Measurements from ENCODE around the gene FAM200C. TPM values are rescaled to one million over a fixed set of nuclear protein-coding genes. Genes with fewer than 3 reads are reported as not detected.
A peak's percentile ranks its signal among the peaks of the same experiment; 100 is the strongest.

FAM200C gene
- total and polyA plus RNA-seq, 9 of the 15 experiments (the other 6 are each of a cell fraction or from before 2014, with no cell fraction given) = 1.3 to 7.0 (median 1.8) TPM

GRCh38 chr5:160421625-160422258 lies 21.9 kb upstream of the FAM200C start, which contains the start of gene PTTG1 (continued):
- TF ChIP-seq E2F6 (IDR thresholded peaks at IDR 0.05; ENCODE audit: borderline replicate concordance in 1 of 2, extremely low read depth in 1 of 2, insufficient read depth in 1 of 2, insufficient read length in 1 of 2, low read depth in 1 of 2, low read length in 1 of 2, poor library complexity in 1 of 2, severe bottlenecking in 1 of 2) (peak in 1 of 2 experiments; percentile 62), NR2C2 (CRISPR knock-in tag; IDR thresholded peaks at IDR 0.05) (no peak), NR2C2 (tag; IDR thresholded peaks at IDR 0.05) (no peak), RFX5 (IDR thresholded peaks at IDR 0.05; ENCODE audit: low read depth, low read length) (no peak), ARID1B (IDR thresholded peaks at IDR 0.05) (peak; percentile 31; the same call in 1 of the 2 replicates), RCOR1 (IDR thresholded peaks at IDR 0.05; ENCODE audit: borderline replicate concordance in 1 of 2, low read depth in 2 of 2, low read length in 2 of 2) (peak in 1 of 2 experiments; percentile 47; a peak in 1 of 4 replicates), CC2D1A (IDR thresholded peaks at IDR 0.05) (peak; percentile 77), BCOR (IDR thresholded peaks at IDR 0.05) (0 out of 2 replicates have a peak, but pooled peaks have one; percentile 20), ZNF24 (IDR thresholded peaks at IDR 0.05) (no peak), THAP12 (CRISPR knock-in tag; IDR thresholded peaks at IDR 0.05) (0 out of 2 replicates have a peak, but pooled peaks have one; percentile 31), CREB1 (IDR thresholded peaks at IDR 0.05) (peak; percentile 59), CREB1 (CRISPR knock-in tag; IDR thresholded peaks at IDR 0.05) (peak; percentile 58), GATAD2A (IDR thresholded peaks at IDR 0.05) (no peak)
- TF ChIP-seq, protein P1, sequence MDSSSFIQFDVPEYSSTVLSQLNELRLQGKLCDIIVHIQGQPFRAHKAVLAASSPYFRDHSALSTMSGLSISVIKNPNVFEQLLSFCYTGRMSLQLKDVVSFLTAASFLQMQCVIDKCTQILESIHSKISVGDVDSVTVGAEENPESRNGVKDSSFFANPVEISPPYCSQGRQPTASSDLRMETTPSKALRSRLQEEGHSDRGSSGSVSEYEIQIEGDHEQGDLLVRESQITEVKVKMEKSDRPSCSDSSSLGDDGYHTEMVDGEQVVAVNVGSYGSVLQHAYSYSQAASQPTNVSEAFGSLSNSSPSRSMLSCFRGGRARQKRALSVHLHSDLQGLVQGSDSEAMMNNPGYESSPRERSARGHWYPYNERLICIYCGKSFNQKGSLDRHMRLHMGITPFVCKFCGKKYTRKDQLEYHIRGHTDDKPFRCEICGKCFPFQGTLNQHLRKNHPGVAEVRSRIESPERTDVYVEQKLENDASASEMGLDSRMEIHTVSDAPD (CRISPR knock-in tag; IDR thresholded peaks at IDR 0.05) = no peak
- TF ChIP-seq, protein P2, sequence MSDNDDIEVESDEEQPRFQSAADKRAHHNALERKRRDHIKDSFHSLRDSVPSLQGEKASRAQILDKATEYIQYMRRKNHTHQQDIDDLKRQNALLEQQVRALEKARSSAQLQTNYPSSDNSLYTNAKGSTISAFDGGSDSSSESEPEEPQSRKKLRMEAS (CRISPR knock-in tag; IDR thresholded peaks at IDR 0.05) = peak; percentile 49; the same call in 1 of the 2 replicates
- TF ChIP-seq, protein P3, sequence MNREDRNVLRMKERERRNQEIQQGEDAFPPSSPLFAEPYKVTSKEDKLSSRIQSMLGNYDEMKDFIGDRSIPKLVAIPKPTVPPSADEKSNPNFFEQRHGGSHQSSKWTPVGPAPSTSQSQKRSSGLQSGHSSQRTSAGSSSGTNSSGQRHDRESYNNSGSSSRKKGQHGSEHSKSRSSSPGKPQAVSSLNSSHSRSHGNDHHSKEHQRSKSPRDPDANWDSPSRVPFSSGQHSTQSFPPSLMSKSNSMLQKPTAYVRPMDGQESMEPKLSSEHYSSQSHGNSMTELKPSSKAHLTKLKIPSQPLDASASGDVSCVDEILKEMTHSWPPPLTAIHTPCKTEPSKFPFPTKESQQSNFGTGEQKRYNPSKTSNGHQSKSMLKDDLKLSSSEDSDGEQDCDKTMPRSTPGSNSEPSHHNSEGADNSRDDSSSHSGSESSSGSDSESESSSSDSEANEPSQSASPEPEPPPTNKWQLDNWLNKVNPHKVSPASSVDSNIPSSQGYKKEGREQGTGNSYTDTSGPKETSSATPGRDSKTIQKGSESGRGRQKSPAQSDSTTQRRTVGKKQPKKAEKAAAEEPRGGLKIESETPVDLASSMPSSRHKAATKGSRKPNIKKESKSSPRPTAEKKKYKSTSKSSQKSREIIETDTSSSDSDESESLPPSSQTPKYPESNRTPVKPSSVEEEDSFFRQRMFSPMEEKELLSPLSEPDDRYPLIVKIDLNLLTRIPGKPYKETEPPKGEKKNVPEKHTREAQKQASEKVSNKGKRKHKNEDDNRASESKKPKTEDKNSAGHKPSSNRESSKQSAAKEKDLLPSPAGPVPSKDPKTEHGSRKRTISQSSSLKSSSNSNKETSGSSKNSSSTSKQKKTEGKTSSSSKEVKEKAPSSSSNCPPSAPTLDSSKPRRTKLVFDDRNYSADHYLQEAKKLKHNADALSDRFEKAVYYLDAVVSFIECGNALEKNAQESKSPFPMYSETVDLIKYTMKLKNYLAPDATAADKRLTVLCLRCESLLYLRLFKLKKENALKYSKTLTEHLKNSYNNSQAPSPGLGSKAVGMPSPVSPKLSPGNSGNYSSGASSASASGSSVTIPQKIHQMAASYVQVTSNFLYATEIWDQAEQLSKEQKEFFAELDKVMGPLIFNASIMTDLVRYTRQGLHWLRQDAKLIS (CRISPR knock-in tag; IDR thresholded peaks at IDR 0.05) = peak; percentile 78; the same call in 1 of the 2 replicates
- TF ChIP-seq, protein P4, sequence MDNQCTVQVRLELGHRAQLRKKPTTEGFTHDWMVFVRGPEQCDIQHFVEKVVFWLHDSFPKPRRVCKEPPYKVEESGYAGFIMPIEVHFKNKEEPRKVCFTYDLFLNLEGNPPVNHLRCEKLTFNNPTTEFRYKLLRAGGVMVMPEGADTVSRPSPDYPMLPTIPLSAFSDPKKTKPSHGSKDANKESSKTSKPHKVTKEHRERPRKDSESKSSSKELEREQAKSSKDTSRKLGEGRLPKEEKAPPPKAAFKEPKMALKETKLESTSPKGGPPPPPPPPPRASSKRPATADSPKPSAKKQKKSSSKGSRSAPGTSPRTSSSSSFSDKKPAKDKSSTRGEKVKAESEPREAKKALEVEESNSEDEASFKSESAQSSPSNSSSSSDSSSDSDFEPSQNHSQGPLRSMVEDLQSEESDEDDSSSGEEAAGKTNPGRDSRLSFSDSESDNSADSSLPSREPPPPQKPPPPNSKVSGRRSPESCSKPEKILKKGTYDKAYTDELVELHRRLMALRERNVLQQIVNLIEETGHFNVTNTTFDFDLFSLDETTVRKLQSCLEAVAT (IDR thresholded peaks at IDR 0.05) = peak in 1 of 2 experiments; percentile 41; a peak in 1 of 4 replicates

Measured in K562 (cell line).